RPMI8226 (cell line): ENCODE results near the gene NFIA.

Experiments used
- DNase-seq: peaks from one replicate; pipeline ENCODE4 v3.0.0-alpha.2; 2015

Gene NFIA

DNA sequence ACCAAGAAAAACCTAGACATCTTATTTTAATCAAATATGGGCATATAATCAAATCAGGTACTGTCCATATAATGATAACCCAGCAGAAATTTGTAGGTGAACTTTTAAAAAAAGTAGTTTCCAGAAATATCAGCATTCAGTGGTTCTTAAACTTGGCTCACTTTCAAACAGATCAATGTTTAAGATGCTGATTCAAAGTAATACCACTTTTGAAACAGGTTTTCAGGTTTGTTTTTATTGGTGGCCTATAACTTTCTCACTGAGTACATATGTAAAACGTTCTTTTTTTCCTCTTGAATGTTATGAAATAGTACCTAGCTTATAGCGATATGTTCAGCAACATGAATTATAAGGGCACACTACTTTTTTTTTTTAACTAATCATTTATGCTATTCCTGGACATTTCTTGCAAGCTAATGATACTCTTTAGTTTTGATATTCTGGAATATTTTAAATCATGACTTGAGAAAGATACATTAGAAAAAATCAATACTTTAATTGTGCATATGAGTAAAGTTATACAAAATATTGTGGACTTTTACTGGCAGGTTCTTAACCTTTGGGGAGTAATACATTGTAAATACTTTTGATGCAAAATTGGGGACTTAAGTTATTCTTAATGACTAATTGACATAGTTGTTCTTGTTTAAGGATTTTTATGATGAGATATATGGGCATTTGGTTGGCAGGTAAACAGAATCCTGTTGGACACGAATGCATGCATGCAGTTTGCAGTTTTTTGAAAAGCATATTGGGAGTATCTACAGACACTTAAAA, 3.0 kb downstream of the NFIA start:
- DNase-seq, result no peak

DNA sequence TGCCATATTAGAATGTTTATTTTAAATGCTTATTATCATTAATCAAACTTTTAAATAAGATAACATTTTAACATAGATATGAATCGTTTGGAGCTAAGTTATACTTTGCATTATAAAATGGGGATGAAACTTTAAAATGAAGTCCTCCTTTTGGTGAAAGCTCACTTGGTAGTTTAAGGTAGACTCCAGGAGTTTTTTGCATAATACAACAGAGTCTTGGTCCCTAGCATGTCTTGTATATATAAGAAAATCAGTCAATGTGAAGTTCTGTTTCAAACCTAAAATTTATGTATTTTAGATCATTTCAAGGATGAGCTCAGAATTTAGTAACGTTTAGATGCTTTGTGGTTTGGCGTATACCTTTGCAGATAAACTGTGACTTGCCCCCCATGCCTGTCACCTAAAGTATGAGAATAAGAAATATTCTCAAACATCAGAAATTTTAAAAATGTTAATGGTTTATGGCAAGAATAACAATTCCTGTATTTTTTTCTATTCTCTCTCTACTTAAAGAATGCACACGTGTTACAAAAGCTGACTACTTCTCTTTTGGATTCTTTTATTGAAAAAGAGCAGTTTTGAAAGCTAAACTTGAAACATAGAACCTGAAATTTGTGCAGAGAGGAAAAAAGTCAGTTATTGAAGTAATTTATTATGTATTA, 3.8 kb downstream of the NFIA start:
- DNase-seq, result no peak

- DNase-seq, result no peak
Observed at GRCh38 chr1:61087571-61087970, 5.2 kb downstream of the NFIA start.

- no peak for DNase-seq
Observed at GRCh38 chr1:61088163-61088974, 6.0 kb downstream of the NFIA start.

DNA sequence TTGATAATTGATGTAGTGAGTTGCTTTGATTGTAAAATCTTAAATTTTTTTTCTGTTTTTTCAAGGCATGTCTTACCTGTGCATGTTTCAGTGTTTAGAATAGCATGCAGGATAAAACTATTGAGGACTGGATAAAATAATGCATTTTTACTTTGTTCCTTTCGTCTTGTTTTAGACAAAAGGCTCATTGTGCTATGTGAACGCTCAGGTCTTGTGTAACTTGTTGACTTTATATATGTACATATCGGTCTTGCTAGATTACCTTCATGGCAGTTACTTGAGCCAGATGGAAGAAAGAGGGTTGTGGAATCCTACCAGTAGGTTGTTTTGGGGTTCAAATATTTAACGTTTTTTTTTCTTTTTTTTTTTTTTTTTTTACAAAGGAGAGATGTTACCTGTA, 7.0 kb downstream of the NFIA start:
- DNase-seq, result no peak

DNA sequence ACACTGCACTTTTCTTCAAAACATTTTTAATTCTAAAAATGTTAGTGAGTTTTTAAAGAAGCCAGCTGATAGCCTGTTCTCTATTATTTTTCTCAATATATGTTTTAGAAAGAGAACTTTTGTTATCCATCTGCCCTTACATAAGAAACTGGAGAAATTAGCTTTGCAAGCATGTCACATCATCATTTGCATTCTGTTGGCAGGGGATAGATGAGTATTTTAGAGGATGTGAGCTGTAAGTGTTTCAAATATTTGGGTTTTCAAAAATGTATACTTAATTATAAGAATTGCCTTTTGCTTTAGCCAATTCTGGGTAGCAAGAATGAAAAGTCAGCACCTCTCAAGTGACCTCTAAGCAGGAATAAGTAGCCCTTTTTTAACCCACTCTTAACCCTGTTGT, 7.4 kb downstream of the NFIA start:
- DNase-seq, result no peak

DNA sequence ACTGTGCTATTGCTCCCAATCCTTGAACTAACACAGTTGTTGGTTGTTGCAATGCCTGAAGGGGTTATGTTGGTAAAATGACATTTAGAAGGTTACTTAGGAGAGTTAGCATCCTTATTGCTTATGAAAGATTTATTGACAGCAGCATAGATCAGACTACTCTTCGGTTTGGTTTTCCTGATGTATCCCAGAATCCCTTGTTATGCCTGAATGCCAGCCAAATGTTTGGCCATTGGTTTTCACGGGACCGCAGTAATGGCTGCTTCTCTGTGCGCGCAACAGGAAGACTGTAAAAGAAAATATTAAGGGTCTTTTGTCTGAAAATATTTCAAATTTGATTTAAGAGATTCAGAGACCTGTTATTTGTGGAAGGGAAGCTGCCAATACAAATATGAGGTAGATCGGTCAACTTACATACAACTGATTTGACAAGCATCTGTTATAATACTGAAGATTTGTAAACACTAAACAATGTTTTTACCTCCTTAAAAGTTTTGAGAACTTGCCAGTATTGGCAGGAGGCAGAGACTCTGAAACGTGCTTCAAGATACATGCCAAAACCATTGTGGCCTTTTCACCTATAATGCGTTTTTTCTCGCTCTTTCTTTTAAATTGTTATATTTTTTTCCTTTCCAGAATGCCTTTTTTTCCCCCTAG, 8.3 kb downstream of the NFIA start:
- DNase-seq, result no peak

DNA sequence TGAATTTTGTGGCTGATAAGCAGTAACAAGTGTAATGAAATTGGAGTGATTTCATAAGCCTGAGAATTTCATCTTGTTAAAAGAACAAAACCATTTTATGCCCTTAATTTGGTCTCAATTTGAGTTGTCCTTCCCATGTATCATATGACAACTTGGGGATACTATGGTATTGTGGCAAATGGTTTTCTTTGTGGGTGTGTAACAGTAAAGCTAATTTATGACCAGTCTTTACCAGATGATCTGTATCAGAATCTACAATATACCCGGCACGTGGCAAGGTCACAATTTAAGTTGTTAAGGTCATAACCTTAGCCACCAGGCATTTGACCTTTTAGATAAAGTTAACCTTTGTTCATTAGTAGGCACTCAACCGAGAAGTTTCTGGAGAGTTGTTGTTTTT, 9.1 kb downstream of the NFIA start:
- DNase-seq, result no peak

GRCh38 chr1:61092642-61093041, 10.3 kb downstream of the NFIA start:
- no peak for DNase-seq

DNA sequence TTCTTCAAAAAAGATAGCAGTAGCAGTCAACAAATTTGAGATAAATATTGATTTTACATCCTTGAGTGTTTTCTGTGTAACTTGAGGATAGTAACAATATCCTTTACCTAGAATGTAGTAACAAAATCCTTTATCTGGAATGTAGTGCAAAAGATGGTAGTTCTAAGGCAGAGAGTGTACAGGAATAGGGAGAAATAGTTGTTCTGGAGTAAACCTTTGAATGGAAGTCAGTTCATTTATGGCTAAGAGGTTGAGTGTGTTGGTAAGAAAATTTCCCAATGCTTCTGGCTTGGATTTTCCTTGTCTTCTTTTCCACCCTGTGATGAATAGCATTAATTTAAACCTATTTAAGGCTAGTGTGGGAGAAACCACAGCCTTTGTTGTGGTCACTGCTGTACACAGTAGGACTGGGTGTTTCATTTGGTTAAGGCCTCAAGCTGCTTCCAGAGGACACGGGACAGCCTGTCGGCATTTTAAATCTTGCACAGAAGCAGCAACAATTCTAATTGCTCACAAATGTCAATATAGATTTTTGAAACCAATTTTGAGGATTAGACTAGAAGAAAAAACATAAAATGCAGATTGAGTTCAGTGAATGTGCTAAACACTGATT, 11.3 kb downstream of the NFIA start:
- DNase-seq, result no peak

DNA sequence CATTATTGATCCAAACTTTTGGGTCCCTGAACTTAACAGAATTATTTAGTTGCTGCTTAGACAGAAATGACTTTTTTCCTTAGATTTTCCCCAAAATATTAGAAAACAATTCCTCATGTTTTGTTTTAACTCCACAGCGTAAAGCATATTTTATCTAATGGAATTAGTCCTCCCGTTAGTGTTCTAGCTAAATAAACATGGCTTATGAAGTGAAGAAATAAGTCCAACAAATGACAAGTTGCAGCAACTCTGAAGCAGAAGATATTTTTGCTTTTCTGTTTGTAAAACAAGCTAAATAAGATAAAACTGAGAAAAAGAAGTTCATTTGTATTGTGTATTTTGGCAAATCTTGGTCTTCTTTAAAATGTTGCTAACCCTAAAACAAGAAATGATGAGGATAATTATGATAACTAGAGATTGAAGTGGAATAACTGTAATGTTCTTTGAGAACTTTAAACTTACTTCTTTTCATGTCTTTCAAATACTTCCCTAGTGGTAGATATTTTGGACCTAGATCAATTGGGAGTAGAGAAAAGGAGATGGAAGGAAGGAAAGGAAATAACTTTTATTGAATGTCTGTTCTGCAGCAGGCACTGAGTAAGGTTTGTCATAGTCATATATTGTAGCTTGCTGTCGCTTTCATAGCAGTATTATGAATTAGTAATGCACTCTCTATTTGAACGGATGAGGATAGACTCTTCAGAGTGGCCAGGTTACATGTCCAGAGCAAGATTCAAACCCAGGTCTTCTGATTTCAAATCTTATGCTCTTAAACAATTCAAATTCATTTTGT, 12.5 kb downstream of the NFIA start:
- no peak for DNase-seq

DNA sequence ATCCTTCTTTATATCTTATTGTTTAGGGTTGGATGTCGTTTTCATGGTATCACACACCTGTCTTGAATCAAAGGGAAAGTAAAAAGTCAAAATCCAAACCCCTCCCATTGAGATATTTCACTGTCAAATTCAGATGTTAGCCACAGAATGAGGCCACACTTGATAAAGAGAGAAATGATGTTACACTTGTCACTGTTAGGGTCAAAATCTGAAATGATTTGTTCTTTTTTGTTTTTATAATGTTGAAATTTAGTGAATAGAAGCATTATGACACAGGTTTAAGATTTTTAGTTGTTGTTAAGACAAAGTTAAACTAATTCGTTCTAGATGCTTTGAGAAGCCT, 13.1 kb downstream of the NFIA start:
- DNase-seq, result no peak

- DNase-seq, result no peak
Observed at GRCh38 chr1:61097317-61097716, 15.0 kb downstream of the NFIA start.

GRCh38 chr1:61097722-61098121, 15.4 kb downstream of the NFIA start:
- no peak for DNase-seq

DNA sequence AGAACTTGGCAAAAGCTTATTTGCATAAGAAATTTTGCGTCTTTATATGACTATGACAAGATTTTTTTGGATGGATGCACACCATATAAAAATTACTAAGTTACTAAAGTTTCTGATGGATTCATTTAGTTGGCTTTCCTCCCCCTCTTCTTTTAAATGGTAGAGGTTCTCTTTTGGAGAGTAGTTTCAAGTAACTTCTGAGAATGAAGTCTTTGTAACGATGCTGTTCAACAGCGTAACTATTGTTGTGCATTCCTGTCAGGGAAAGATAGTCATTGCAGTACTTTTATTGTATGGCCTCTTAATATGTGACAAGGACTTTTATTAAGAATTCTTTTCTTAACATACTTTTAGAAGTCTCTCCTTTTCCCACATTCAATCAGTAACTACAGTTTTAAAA, 16.0 kb downstream of the NFIA start:
- DNase-seq, result no peak

DNA sequence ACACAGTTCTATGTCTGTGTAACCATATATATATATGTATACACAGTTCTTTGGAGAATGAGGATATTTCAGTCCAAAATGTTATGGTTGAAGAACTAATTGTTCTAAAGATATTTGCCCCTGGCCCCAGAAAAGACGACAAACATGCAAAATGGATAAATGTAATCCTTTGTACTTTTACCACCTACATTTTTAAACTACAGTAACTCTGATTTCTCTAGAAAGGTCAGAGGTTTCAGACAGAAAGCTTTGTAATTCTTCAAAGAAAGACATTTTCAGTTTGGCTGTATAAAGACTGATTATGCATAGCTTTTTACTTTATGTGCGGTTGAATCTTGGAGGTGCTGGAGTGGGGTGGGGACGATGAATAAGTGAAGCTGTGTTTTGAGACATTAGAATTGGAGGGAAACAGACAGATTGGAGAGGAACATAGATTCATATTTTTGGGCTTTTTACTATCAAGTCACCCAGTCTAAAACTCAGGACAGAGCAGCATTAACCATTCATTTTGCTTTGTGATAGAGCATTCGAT, 16.6 kb downstream of the NFIA start:
- DNase-seq, result no peak

DNA sequence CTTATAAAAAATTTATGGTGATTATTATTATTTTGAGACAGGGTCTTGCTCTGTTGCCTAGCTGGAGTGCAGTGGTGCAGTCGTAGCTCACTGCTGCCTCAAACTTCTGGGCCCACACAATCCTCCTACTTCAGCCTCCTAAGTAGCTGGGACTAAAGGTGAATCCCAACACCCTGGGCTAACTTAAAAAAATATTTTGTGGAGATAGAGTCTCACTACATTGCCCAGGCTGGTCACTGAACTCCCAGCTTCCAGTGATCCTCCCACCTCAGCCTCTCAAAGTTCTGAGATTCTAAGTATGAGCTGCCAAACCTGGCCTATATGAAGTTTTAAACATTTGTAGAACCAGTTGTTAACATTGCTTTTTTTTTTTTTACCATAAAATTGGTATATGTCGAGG, 18.2 kb downstream of the NFIA start:
- DNase-seq, result no peak

- no peak for DNase-seq
Observed at GRCh38 chr1:61101536-61101935, 19.2 kb downstream of the NFIA start.

DNA sequence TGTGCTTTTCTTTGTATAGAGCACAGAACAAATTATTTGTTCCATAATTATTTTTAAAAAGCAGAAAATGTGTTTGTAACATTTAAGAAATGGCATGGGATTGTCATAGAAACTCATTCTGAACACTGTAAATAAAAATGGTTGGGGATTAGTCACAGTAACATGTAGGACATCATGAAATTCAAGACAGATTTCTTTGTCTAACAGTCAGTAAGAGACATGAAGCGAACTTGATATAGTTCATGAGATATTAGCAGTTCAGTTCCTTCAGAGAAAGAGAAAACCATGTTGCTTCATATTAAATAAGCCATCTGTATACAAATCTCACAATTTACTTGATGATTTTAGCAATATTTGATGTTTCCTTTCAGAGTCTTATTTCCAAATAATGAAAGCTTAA, 19.7 kb downstream of the NFIA start:
- no peak for DNase-seq

- no peak for DNase-seq
Observed at GRCh38 chr1:61102621-61103020, 20.3 kb downstream of the NFIA start.

DNA sequence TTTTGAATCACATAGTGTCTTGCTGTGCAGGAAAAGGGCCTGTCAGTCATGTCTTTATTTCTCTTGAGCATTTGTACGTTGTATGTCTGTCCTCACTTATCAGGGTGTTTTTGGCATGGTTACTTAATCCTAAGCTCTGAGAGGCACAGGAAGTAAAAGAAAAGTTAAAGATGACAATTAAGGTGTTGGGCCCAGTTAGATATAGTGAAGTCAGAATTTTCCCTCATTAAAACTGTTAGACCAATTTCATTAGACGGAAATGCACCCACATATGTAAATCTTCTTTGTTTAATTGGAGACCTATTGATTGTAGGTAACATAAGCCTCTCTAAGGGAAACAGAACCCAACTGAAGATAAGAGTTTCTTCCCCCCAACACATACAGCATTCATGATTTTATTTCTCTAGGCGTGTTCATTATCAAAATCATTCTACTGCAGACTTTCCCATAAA, 21.9 kb downstream of the NFIA start:
- DNase-seq, result no peak

DNA sequence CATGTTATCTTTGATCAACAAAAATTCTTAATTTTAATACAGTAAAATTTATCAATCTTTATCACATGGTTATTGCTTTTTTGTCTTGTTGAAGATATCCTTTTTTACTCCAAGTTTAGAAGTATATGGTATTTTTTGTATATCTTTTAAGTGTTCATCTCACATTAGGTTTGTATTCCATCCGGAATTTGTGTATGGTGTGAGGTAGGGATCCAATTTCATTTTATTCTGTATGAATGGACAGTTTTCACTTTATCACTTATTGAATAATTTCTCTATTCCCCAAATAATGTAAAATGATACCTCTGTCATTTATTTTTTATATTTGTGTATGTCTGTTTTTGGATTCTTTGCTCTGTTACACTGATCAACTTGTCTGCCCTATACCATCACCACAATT, 25.3 kb downstream of the NFIA start:
- no peak for DNase-seq
